Epithelial cell of esophagus (primary cell): ENCODE measurements around the gene BPIFB2.

ENCODE experiments used
- DNase-seq: peaks from one replicate; pipeline ENCODE4 v3.0.0; 2010; ENCODE audit warnings: low read depth
- H3K4me3 ChIP-seq: 2 replicates; pipeline ENCODE4 v1.5.1; 2011; ENCODE audit warnings: mild to moderate bottlenecking, low read length, control low read depth
- CTCF ChIP-seq: IDR thresholded peaks from 2 replicates; pipeline ENCODE4 v1.5.1; 2011; ENCODE audit warnings: low read depth, mild to moderate bottlenecking, low read length, control low read depth, inconsistent platforms; ENCODE audit not compliant: insufficient read depth; ENCODE audit errors: missing control alignments

BPIFB2 gene

GRCh38 chr20:33064572-33065287 lies 57.2 kb downstream of the BPIFB2 start:
- no peak for DNase-seq
- TF ChIP-seq CTCF = no peak

GRCh38 chr20:33065785-33066184 lies 58.3 kb downstream of the BPIFB2 start:
- no peak for TF ChIP-seq CTCF
- no peak overlapping the region for H3K4me3 ChIP-seq
- DNase-seq = peak; percentile 42

More at GRCh38 chr20:33064572-33065287, 57.2 kb downstream of the BPIFB2 start:
- H3K4me3 ChIP-seq = no peak overlapping the region

GRCh38 chr20:33067806-33068205 lies 60.3 kb downstream of the BPIFB2 start:
- DNase-seq = no peak
- H3K4me3 ChIP-seq = no peak overlapping the region
- TF ChIP-seq CTCF = no peak

GRCh38 chr20:33068251-33068939 lies 60.9 kb downstream of the BPIFB2 start:
- no peak for TF ChIP-seq CTCF
- DNase-seq = no peak
- no peak overlapping the region for H3K4me3 ChIP-seq

GRCh38 chr20:33069673-33070072 lies 62.2 kb downstream of the BPIFB2 start:
- DNase-seq = no peak
- no peak for TF ChIP-seq CTCF
- H3K4me3 ChIP-seq = no peak overlapping the region

- TF ChIP-seq CTCF = no peak
- no peak for DNase-seq
- H3K4me3 ChIP-seq = no peak overlapping the region
Observed at GRCh38 chr20:33070111-33071053, 62.9 kb downstream of the BPIFB2 start.
